ENCODE results near the gene CASK. TPM values are rescaled to one million over a fixed set of nuclear protein-coding genes. Genes with fewer than 3 reads are reported as not detected.

Gene CASK
- total RNA-seq, 1 experiment from 2014 or later, result 33.5 TPM

DNA sequence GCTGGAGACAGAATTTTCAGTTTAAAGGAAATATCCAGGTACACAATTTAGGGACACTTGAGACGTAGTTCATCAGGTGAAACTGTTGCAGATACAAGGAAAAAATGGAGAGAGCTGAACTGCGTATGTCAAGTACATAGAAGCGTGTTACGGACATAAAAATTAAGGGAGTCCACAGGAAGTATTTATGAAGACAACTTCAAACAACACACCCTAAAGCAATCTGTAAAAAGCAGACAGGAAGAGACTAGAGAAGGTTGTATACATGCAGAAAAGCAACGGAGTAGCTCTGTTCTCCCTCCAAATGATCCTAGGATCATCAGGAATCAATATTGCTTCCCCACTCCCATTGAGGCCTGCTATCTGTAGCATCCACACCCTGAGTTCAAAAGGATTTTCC, 5.8 kb downstream of the CASK start:
- BruUV-seq (replicated peaks), result no TSS peak
- no peak for TF ChIP-seq EZH2 (IDR thresholded peaks at IDR 0.05; ENCODE audit: borderline replicate concordance, low read depth, low read length, poor library complexity, severe bottlenecking)
- TF ChIP-seq, protein P1, sequence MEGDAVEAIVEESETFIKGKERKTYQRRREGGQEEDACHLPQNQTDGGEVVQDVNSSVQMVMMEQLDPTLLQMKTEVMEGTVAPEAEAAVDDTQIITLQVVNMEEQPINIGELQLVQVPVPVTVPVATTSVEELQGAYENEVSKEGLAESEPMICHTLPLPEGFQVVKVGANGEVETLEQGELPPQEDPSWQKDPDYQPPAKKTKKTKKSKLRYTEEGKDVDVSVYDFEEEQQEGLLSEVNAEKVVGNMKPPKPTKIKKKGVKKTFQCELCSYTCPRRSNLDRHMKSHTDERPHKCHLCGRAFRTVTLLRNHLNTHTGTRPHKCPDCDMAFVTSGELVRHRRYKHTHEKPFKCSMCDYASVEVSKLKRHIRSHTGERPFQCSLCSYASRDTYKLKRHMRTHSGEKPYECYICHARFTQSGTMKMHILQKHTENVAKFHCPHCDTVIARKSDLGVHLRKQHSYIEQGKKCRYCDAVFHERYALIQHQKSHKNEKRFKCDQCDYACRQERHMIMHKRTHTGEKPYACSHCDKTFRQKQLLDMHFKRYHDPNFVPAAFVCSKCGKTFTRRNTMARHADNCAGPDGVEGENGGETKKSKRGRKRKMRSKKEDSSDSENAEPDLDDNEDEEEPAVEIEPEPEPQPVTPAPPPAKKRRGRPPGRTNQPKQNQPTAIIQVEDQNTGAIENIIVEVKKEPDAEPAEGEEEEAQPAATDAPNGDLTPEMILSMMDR (conservative IDR thresholded peaks at IDR 0.05; ENCODE audit: low read depth, low read length), result no peak
- Histone ChIP-seq H3K27me3 (replicated peaks; ENCODE audit: insufficient read depth, low read depth, low read length, poor library complexity) (peaks cover 19% of the 10 kb centered on the region), H3K27ac (ENCODE audit: low read depth, low read length, poor library complexity, severe bottlenecking) (no peak overlapping the region), H3K9me3 (ENCODE audit: low read depth, low read length, poor library complexity, severe bottlenecking) (no peaks in the 10 kb centered on the region), H3K4me1 (ENCODE audit: insufficient read depth, low read length, poor library complexity, severe bottlenecking) (no peaks in the 10 kb centered on the region), H3K4me3 (ENCODE audit: low read depth, low read length, poor library complexity, severe bottlenecking) (no peak overlapping the region), H3K36me3 (ENCODE audit: insufficient read depth, low read length, poor library complexity, severe bottlenecking) (no peaks in the 10 kb centered on the region)
- ChIA-PET POLR2A (ENCODE audit: low non-redundant PET) (no interaction called here), CTCF (no interaction called here)
- no peak for DNase-seq (ENCODE audit: low spot score)
- intact Hi-C loops (cut with micrococcal nuclease; ENCODE audit: unreplicated experiment), result no loop called here

DNA sequence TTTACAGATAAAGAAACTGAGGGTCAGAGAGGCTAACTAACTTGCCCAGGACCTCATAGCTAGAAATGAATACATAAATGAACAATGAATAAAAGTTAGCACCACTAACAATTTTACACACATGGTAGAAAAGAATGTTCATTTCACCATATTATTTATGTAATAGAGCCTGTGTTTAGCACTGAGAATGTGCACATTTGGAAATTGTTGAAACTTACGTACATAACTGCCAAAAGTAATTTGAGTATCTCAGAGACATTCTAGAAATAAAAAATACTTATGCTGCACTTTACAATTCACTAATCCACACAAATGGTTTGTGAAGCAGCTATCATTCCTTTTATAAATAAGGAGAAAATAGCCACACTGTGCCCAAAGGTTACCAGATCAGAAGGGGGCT, 9.9 kb downstream of the CASK start:
- no peak for TF ChIP-seq EZH2 (IDR thresholded peaks at IDR 0.05; ENCODE audit: borderline replicate concordance, low read depth, low read length, poor library complexity, severe bottlenecking)
- TF ChIP-seq, protein P1 (conservative IDR thresholded peaks at IDR 0.05; ENCODE audit: low read depth, low read length), result no peak
- H3K4me3 ChIP-seq (ENCODE audit: low read depth, low read length, poor library complexity, severe bottlenecking), result no peak overlapping the region
- intact Hi-C loops (cut with micrococcal nuclease; ENCODE audit: unreplicated experiment), result no loop called here
- H3K36me3 ChIP-seq (ENCODE audit: insufficient read depth, low read length, poor library complexity, severe bottlenecking), result no peaks in the 10 kb centered on the region
- ChIA-PET CTCF (no interaction called here), POLR2A (ENCODE audit: low non-redundant PET) (no interaction called here)
- no peaks in the 10 kb centered on the region for H3K4me1 ChIP-seq (ENCODE audit: insufficient read depth, low read length, poor library complexity, severe bottlenecking)
- peaks cover 8% of the 10 kb centered on the region for H3K27me3 ChIP-seq (replicated peaks; ENCODE audit: insufficient read depth, low read depth, low read length, poor library complexity)
- H3K27ac ChIP-seq (ENCODE audit: low read depth, low read length, poor library complexity, severe bottlenecking), result no peak overlapping the region
- DNase-seq (ENCODE audit: low spot score), result no peak
- BruUV-seq (replicated peaks), result no TSS peak
- no peaks in the 10 kb centered on the region for H3K9me3 ChIP-seq (ENCODE audit: low read depth, low read length, poor library complexity, severe bottlenecking)

DNA sequence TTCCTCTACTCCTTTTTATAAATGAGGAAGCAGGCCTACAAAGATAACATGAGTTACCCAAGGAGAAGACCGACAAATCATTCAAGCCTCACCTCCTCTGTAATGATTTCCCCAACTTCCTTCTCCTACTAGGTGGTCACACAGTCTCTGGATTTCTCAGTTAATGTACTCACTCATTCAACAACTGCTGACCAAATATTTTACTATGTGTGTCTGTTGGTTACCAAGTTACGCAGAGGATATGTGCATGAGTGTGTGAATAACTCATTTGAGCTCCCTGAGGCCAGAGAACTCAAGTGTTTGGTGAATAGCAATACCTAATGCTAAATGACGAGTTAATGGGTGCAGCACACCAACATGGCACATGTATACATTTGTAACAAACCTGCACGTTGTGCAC, 10.4 kb downstream of the CASK start:
- POLR2A ChIA-PET (ENCODE audit: low non-redundant PET), result no interaction called here
- BruUV-seq (replicated peaks), result no TSS peak
- no peak for DNase-seq (ENCODE audit: low spot score)

More for the DNA sequence above, 10.4 kb downstream of the CASK start:
- intact Hi-C loops (cut with micrococcal nuclease; ENCODE audit: unreplicated experiment), result no loop called here
- Histone ChIP-seq H3K4me3 (ENCODE audit: low read depth, low read length, poor library complexity, severe bottlenecking) (no peak overlapping the region), H3K9me3 (ENCODE audit: low read depth, low read length, poor library complexity, severe bottlenecking) (no peaks in the 10 kb centered on the region), H3K27me3 (replicated peaks; ENCODE audit: insufficient read depth, low read depth, low read length, poor library complexity) (peaks cover 2% of the 10 kb centered on the region), H3K4me1 (ENCODE audit: insufficient read depth, low read length, poor library complexity, severe bottlenecking) (no peaks in the 10 kb centered on the region), H3K27ac (ENCODE audit: low read depth, low read length, poor library complexity, severe bottlenecking) (no peak overlapping the region), H3K36me3 (ENCODE audit: insufficient read depth, low read length, poor library complexity, severe bottlenecking) (no peaks in the 10 kb centered on the region)
- CTCF ChIA-PET, result no interaction called here
- TF ChIP-seq, protein P1 (conservative IDR thresholded peaks at IDR 0.05; ENCODE audit: low read depth, low read length), result no peak

All from A673 (cell line).